Measurements from ENCODE around the gene EDC4. TPM values are rescaled to one million over a fixed set of nuclear protein-coding genes. Genes with fewer than 3 reads are reported as not detected.

EDC4 gene
- total and polyA plus RNA-seq, 2 of the 13 experiments (the other 11 are each of a cell fraction or from before 2014, with no cell fraction given) = 51.4 to 59.1 TPM

- TF ChIP-seq, protein P1, sequence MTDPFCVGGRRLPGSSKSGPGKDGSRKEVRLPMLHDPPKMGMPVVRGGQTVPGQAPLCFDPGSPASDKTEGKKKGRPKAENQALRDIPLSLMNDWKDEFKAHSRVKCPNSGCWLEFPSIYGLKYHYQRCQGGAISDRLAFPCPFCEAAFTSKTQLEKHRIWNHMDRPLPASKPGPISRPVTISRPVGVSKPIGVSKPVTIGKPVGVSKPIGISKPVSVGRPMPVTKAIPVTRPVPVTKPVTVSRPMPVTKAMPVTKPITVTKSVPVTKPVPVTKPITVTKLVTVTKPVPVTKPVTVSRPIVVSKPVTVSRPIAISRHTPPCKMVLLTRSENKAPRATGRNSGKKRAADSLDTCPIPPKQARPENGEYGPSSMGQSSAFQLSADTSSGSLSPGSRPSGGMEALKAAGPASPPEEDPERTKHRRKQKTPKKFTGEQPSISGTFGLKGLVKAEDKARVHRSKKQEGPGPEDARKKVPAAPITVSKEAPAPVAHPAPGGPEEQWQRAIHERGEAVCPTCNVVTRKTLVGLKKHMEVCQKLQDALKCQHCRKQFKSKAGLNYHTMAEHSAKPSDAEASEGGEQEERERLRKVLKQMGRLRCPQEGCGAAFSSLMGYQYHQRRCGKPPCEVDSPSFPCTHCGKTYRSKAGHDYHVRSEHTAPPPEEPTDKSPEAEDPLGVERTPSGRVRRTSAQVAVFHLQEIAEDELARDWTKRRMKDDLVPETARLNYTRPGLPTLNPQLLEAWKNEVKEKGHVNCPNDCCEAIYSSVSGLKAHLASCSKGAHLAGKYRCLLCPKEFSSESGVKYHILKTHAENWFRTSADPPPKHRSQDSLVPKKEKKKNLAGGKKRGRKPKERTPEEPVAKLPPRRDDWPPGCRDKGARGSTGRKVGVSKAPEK (CRISPR knock-in tag; IDR thresholded peaks at IDR 0.05; ENCODE audit: borderline replicate concordance) = no peak
- no peak for TF ChIP-seq ARID2 (CRISPR knock-in tag; IDR thresholded peaks at IDR 0.05; ENCODE audit: borderline replicate concordance)
- no peak for TF ChIP-seq ZNF136 (CRISPR knock-in tag; IDR thresholded peaks at IDR 0.05; ENCODE audit: low read depth)
- no peak for TF ChIP-seq ZNF432 (CRISPR knock-in tag; IDR thresholded peaks at IDR 0.05; ENCODE audit: borderline replicate concordance)
- TF ChIP-seq GZF1 (CRISPR knock-in tag; IDR thresholded peaks at IDR 0.05) = no peak
- no peak for TF ChIP-seq PHF8 (CRISPR knock-in tag; IDR thresholded peaks at IDR 0.05)
- TF ChIP-seq SMAD1 (CRISPR knock-in tag; IDR thresholded peaks at IDR 0.05; ENCODE audit: borderline replicate concordance, low read depth) = 0 out of 2 replicates have a peak, but pooled peaks have one; percentile 49
- no peak for TF ChIP-seq ZNF577 (CRISPR knock-in tag; IDR thresholded peaks at IDR 0.05; ENCODE audit: borderline replicate concordance, low read depth)
- no peak for TF ChIP-seq ZNF629 (CRISPR knock-in tag; conservative IDR thresholded peaks at IDR 0.05)
- no peak for TF ChIP-seq ZNF557 (CRISPR knock-in tag; IDR thresholded peaks at IDR 0.05)
- no peak for TF ChIP-seq NCOA5 (CRISPR knock-in tag; IDR thresholded peaks at IDR 0.05)
- no peak for TF ChIP-seq PTBP1 (IDR thresholded peaks at IDR 0.05; ENCODE audit: low read depth, low read length, poor library complexity, severe bottlenecking)
- TF ChIP-seq XBP1 (CRISPR knock-in tag; IDR thresholded peaks at IDR 0.05) = no peak
- 0 out of 2 replicates have a peak, but pooled peaks have one; percentile 22 for TF ChIP-seq MYC (CRISPR knock-in tag; IDR thresholded peaks at IDR 0.05; ENCODE audit: borderline replicate concordance)
- TF ChIP-seq, protein P2, sequence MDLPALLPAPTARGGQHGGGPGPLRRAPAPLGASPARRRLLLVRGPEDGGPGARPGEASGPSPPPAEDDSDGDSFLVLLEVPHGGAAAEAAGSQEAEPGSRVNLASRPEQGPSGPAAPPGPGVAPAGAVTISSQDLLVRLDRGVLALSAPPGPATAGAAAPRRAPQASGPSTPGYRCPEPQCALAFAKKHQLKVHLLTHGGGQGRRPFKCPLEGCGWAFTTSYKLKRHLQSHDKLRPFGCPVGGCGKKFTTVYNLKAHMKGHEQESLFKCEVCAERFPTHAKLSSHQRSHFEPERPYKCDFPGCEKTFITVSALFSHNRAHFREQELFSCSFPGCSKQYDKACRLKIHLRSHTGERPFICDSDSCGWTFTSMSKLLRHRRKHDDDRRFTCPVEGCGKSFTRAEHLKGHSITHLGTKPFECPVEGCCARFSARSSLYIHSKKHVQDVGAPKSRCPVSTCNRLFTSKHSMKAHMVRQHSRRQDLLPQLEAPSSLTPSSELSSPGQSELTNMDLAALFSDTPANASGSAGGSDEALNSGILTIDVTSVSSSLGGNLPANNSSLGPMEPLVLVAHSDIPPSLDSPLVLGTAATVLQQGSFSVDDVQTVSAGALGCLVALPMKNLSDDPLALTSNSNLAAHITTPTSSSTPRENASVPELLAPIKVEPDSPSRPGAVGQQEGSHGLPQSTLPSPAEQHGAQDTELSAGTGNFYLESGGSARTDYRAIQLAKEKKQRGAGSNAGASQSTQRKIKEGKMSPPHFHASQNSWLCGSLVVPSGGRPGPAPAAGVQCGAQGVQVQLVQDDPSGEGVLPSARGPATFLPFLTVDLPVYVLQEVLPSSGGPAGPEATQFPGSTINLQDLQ (CRISPR knock-in tag; IDR thresholded peaks at IDR 0.05) = no peak
- no peak for TF ChIP-seq YEATS2 (CRISPR knock-in tag; IDR thresholded peaks at IDR 0.05; ENCODE audit: borderline replicate concordance)
- no peak for TF ChIP-seq ETV5 (CRISPR knock-in tag; IDR thresholded peaks at IDR 0.05; ENCODE audit: borderline replicate concordance)
- TF ChIP-seq MIER3 (CRISPR knock-in tag; IDR thresholded peaks at IDR 0.05; ENCODE audit: borderline replicate concordance) = no peak
- no peak for TF ChIP-seq TRIM24 (CRISPR knock-in tag; IDR thresholded peaks at IDR 0.05)
- no peak for TF ChIP-seq ZNF550 (CRISPR knock-in tag; IDR thresholded peaks at IDR 0.05; ENCODE audit: borderline replicate concordance)
- peak; percentile 88 for TF ChIP-seq GFI1 (CRISPR knock-in tag; IDR thresholded peaks at IDR 0.05; ENCODE audit: borderline replicate concordance)
- no peak for TF ChIP-seq ZNF430 (CRISPR knock-in tag; IDR thresholded peaks at IDR 0.05)
- no peak for TF ChIP-seq ZNF766 (CRISPR knock-in tag; IDR thresholded peaks at IDR 0.05; ENCODE audit: borderline replicate concordance)
- no peak for TF ChIP-seq KDM3A (CRISPR knock-in tag; IDR thresholded peaks at IDR 0.05; ENCODE audit: low read depth)
- no peak for TF ChIP-seq NCOA1 (CRISPR knock-in tag; IDR thresholded peaks at IDR 0.05)
Measured at GRCh38 chr16:67915831-67916723, 43.2 kb downstream of the EDC4 start (continued).
